Activated CD4-positive, CD25-positive, alpha-beta regulatory T cell treated with anti-CD3 and anti-CD28 coated beads, Interleukin-2, amount 50 U/mL, for 16 hours (primary cell): Measurements from ENCODE around the gene MLX.
"Not testable (repeated sequence)": the region's sequence is repeated elsewhere in the genome, so short reads cannot be mapped to it uniquely, and the experiment has no call there.

Source experiments
- DNase-seq: peaks from one replicate; pipeline ENCODE4 v3.0.0-alpha.2; 2020; ENCODE audit warnings: low read depth, low spot score

The MLX gene

DNA sequence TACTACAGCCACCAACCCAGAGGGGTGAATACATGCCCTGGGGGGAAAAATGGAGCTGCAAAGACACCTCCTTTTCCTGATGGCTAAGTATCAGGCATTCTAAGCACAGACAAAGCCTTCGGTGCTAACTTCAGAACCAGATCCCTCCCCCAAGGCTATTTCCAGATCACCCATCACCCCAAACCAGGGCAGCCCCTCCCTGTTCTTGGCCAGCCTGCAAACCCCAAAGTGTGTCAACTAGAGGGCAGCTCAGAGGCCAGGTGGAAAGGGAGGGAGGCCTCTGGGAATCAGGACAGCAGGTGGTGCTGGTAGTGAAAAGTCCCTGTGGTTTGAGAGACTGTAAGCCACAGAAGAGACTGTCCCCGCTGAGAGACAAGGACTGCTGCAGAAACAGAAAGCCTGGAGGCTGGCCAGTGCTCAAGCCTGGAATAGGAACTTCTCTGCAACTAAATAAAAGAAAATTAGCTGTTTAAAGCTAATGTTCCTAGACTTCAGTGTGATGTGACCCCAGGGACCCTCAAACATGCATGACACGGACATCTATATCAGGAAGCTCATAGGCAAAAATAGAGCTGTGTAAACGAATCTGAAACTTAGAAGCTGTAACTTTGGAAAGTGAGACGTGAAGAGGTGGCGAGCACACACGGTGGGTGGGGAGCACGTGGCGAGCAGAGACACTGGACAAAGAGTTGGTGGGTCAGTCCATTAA, 51.7 kb downstream of the MLX start:
- no peak for DNase-seq

GRCh38 chr17:42621987-42622386, 55.1 kb downstream of the MLX start:
- DNase-seq: not testable (repeated sequence)
